GM19467 (cell line): ENCODE results near the gene OR10A3.
A peak's percentile ranks its signal among the peaks of the same experiment; 100 is the strongest.
"Not testable (repeated sequence)": the region's sequence is repeated elsewhere in the genome, so short reads cannot be mapped to it uniquely, and the experiment has no call there.

Experiments used
- ATAC-seq: cut with Tn5 transposase; IDR thresholded peaks from one replicate; pipeline ENCODE4 v1.9.1; 2021; ENCODE audit warnings: mild to moderate bottlenecking, moderate library complexity; ENCODE audit not compliant: unreplicated experiment

Gene OR10A3

DNA sequence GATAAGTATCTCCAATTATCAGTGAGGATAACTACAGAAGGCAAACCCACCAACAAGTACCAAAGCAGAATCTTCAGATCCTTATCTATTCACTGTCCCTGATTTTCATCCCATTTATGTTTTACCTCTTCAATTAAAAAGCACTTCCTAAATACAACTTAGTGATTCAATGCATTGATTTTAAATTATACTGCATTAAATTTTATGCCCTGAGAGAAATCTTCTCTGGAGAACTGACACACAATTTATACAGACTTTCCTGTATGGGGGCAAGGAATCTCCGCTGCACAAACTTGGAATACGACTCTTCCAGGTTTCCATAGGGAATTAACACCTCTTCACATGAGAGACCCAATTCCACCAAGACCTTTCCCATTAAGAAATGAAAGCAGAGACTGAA lies at the start of gene OR10A3:
TSS of gene OR10A3 (minus strand) at position 101 of the 400 bp plus-strand sequence. CDS start 2,188 bp downstream, outside the sequence.
- ATAC-seq = no peak

- ATAC-seq = not testable (repeated sequence)
Measured at GRCh38 chr11:7987560-7987883, 46.0 kb upstream of the OR10A3 start.

- ATAC-seq = peak; percentile 93
Measured at GRCh38 chr11:7986768-7987559, 45.5 kb upstream of the OR10A3 start, which contains the start of gene EIF3F. Gene EIF3F, plus strand, starts transcription at chr11:7987337. Its CDS starts 16 bp downstream, at chr11:7987353.

GRCh38 chr11:7983832-7984590 lies 42.5 kb upstream of the OR10A3 start:
- no peak for ATAC-seq

GRCh38 chr11:7982582-7983119 lies 41.1 kb upstream of the OR10A3 start:
- ATAC-seq = peak; percentile 37

DNA sequence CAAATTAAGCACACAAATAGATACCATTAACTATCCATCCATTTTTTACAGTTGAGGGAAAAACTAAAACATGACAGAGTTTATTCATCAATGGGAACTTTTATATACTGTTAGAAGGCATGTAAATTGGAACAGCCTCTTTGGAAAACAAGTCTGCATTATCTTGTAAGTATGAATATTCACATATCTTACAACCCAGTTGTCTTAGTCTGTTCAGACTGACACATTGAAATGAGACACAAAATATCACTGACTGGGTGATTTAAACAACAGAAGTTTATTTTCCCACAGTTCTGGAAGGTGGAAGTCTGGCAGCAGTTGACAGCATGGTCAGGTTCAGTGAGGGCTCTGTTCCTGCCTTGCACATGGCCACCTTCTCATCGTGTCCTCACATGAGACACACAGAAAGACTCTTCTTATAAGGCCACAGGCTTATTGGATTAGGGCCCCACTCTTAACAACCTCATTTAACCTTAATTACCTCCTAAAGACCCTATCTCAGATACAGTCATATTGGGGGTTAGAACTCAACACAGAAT lies 40.2 kb upstream of the OR10A3 start:
- no peak for ATAC-seq

DNA sequence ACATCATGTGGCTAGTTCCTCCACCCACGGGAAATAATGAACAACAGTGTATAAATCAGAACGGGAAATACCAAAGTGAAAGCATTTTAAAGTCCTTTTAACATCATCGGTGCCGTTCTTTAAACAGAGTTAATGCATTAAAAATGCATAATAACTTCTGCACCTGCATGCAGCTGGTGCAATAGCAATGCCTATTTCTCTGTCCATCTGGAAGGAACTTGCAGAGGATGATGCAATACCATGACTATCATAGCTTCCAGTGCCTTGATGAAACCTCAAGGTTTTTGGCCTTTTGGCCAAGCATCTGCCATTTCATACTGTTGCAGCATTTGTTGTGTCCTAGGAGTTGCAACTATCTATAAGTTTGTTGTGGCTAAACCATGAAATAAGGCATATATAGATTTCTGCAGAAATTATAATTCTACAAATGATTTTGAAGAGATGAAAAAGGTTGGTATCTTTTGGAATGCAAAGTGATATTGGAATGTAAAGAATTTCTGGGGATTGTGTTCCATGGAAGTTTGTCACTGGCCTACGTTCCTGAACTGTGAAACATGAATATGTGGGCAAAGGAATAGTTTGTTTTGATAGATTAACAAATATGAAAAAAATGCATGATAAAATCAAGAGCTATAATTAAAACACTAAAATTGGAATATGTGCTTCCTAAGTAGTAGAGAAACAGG lies 35.9 kb upstream of the OR10A3 start:
- ATAC-seq = no peak

- no peak for ATAC-seq
Measured at GRCh38 chr11:7974668-7975067, 33.2 kb upstream of the OR10A3 start.

DNA sequence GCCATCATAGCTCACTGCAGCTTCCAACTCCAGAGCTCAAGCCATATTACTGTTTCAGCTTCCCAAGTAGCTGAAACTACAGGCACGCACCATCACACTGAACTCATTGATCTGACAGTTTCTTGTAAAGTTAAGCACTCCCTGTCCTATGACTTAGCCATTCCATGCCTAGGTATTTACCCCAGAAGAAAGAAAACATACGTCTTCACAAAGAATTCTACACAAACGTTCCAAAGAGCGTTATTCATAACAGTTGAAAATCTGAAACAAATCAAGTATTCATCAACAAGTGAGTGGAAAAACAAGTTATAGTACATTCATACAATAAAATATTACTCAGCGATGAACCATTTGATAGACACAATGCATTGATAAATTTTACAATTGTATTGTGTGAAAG lies 31.5 kb upstream of the OR10A3 start:
- no peak for ATAC-seq

DNA sequence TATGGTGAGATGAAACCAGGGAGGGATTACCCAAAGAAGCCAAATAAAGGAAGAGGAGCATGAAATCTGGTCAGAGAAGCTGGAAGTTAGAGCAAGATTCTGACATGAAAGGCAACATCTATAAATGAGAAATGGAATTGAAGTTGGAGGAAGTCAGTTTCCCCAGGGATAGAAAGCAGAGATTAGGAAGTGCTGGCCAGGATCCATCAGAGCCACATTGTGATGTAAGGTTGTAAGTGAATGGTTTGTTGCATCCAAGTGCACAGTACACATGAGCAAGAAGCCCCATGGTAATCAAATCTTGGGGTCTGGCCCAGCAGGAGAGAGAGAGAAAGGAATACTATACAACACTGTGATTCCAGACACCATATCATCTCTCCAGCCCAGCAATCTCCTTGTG lies 30.3 kb upstream of the OR10A3 start:
- ATAC-seq = no peak

GRCh38 chr11:7969756-7970646 lies 28.5 kb upstream of the OR10A3 start:
- ATAC-seq = no peak

GRCh38 chr11:7968686-7969085 lies 27.2 kb upstream of the OR10A3 start:
- no peak for ATAC-seq

DNA sequence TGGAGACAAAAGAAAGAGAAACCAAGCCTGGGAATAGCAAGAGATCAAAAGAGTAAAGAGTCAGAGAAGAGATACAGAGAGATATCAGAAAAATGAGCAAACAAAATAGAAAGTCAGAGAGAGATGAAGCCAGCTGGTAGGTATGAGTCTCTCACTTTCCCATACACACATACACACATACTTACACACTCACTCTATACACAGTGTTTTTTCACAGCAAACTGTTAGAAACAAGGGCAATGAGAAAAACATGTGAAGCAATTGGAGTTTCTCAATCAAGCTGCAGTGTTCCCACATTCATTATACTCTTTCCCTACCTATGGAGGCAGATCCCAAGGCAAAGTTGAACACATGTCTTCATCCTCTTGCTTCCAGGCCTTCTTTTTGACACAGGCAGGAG lies 26.3 kb upstream of the OR10A3 start:
- ATAC-seq = no peak

DNA sequence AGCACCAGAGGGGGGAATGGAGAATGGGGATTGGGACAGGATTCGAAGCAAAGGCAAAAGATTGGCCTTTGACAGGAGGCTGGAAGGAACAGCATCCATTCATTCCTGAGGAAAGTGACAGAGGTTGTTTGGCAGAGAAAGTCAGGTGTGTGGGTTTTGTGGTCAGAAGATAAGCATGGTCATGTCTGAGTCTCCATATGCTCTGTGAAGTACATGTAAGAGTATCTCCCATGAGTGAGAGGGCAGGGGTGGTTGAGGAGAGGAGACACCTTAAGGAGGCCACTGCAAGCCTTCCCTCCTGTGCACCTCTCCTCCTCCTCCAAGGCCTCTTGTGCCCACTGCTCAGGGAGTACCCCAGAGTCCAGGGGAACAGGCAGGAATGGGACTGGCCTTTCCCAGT lies 25.6 kb upstream of the OR10A3 start:
- no peak for ATAC-seq

GRCh38 chr11:7965386-7965785 lies 23.9 kb upstream of the OR10A3 start, which contains the start of gene NLRP10:
Gene NLRP10, minus strand, starts transcription at chr11:7965447. Its CDS starts 1,952 bp downstream, at chr11:7963495.
- no peak for ATAC-seq

DNA sequence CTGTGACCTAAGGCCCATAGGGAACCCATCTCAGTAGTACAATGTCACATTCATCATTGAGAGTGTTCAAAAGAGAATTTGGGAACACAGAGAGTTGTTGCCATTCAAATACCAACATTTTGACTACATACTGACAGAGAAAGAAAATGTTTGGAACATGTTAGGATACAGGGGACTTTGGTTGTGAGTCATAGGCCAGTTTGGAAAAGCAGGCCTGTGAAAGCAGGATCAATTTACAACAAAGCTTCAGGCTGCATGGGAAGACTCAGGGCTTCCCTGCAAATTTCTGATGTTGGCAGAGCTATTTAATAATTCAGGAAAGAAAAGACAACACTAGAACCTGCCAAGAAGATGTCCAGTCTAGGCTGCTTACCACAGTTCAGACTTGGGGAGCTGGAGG lies 23.4 kb upstream of the OR10A3 start:
- no peak for ATAC-seq

DNA sequence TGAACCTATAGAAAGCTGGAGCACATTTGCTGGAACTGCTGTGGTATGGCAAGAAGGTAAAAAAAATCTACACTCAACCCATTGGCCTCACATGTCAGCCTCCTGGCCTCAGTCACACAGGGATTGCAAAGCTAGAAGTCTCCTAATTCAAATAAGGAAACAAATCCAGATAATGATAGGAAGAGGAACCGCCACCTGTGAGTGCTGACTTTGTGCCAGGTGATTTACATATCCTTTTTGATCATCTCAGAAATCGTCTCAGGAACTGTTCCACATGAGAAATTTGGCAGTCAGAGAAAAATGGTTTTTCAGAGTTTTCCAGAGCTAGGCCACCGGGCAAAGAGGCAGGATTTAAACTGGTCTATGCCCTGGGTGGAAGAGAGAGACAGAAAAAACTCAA lies 22.8 kb upstream of the OR10A3 start:
- ATAC-seq = no peak

GRCh38 chr11:7955191-7955590 lies 13.7 kb upstream of the OR10A3 start:
- no peak for ATAC-seq

DNA sequence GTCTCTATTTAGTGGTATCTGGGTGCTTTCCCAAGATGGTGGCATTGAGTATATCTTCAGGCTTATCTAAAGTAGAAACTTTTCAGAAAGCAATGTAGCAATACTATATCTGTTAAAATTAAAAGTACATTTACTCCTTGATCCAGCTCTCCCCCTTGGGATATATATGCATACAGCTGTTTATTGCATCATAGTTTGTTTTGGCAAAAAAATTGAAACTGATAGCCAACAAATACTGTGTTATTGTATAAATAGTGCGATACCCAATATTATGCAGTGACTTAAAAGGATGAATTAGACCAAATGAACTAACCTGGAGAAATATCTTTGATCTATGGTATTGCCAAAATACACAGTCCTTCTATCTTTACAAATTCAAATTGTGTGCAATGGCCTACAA lies 8.4 kb upstream of the OR10A3 start:
- ATAC-seq = no peak

DNA sequence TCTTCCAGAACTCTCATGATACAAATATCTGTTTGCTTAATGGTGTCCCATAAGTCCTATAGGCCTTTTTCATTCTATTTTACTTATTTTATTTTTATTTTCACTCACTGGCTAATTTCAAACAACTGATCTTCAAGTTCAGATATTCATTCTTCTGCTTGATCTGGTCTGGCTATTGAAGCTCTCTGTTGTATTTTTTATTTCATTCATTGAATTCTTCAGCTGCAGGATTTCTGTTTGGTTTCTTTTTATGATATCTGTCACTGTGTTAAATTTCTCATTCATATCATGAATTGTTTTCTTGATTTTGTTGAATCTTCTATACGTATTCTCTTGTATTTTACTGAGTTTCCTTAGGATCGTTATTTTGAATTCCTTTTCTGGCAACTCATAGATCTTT lies 2.6 kb upstream of the OR10A3 start:
- no peak for ATAC-seq
